OCI-LY1 (cell line): ENCODE results near the gene DNAH1.

Source experiments
- H2AFZ ChIP-seq: fragments of 200-600 bp; sonication (generic), shearing (Covaris generic); 2 replicates; pipeline ENCODE4 v1.6.0; 2014; ENCODE audit warnings: antibody characterized with exemption, mild to moderate bottlenecking, low read length
- H3F3A ChIP-seq: fragments of 200-600 bp; sonication (generic), shearing (Covaris generic); 2 replicates; pipeline ENCODE4 v1.6.0; 2014; ENCODE audit warnings: mild to moderate bottlenecking, antibody characterized with exemption, low read length, moderate library complexity; ENCODE audit not compliant: insufficient read depth
- H3K27ac ChIP-seq: fragments of 200-600 bp; sonication (generic); 2 replicates; pipeline ENCODE4 v1.5.1; 2014; ENCODE audit warnings: low read length, mixed run types, mild to moderate bottlenecking, low read depth; ENCODE audit not compliant: poor library complexity, severe bottlenecking
- H3K27me3 ChIP-seq: fragments of 200-600 bp; sonication (generic); 2 replicates; pipeline ENCODE4 v1.6.0; 2014; ENCODE audit warnings: antibody characterized with exemption, mild to moderate bottlenecking, low read length, moderate library complexity; ENCODE audit not compliant: insufficient read depth
- H3K36me3 ChIP-seq: fragments of 200-600 bp; sonication (generic); 2 replicates; pipeline ENCODE4 v1.6.1; 2014; ENCODE audit warnings: mild to moderate bottlenecking, antibody characterized with exemption, low read length, moderate library complexity, mixed read lengths; ENCODE audit not compliant: insufficient read depth
- H3K4me1 ChIP-seq: fragments of 200-600 bp; sonication (generic); 2 replicates; pipeline ENCODE4 v1.5.1; 2014; ENCODE audit warnings: mild to moderate bottlenecking, low read length, moderate library complexity; ENCODE audit not compliant: insufficient read depth, severe bottlenecking
- H3K4me2 ChIP-seq: fragments of 200-600 bp; sonication (generic), shearing (Covaris generic); 2 replicates; pipeline ENCODE4 v1.6.1; 2014; ENCODE audit warnings: low read length
- H3K4me3 ChIP-seq: fragments of 200-600 bp; sonication (generic); 2 replicates; pipeline ENCODE4 v1.5.1; 2014; ENCODE audit warnings: low read length, low read depth, mild to moderate bottlenecking, mixed read lengths; ENCODE audit not compliant: poor library complexity, severe bottlenecking
- H3K79me2 ChIP-seq: fragments of 200-600 bp; shearing (Covaris generic); 2 replicates; pipeline ENCODE4 v1.6.1; 2016; ENCODE audit warnings: mixed run types, low read length, mixed read lengths; ENCODE audit not compliant: insufficient read depth
- H3K9ac ChIP-seq: fragments of 200-600 bp; sonication (generic), shearing (Covaris generic); 2 replicates; pipeline ENCODE4 v1.6.1; 2014; ENCODE audit warnings: mild to moderate bottlenecking, low read length, mixed read lengths
- H3K9me2 ChIP-seq: fragments of 200-600 bp; sonication (generic), shearing (Covaris generic); 2 replicates; pipeline ENCODE4 v1.6.1; 2014; ENCODE audit warnings: low read depth, mild to moderate bottlenecking, low read length, mixed read lengths
- H3K9me3 ChIP-seq: fragments of 200-600 bp; shearing (Covaris generic); 2 replicates; pipeline ENCODE4 v1.6.1; 2014; ENCODE audit warnings: low read length, mixed read lengths
- H4K20me1 ChIP-seq: fragments of 200-600 bp; sonication (generic), shearing (Covaris generic); 2 replicates; pipeline ENCODE4 v1.6.0; 2016; ENCODE audit warnings: mild to moderate bottlenecking, low read length; ENCODE audit not compliant: insufficient read depth
- CTCF ChIP-seq: fragments of 200-600 bp; sonication (generic), shearing (Covaris generic); IDR thresholded peaks from 2 replicates; pipeline ENCODE4 v1.5.1; 2017; ENCODE audit warnings: mild to moderate bottlenecking, antibody characterized with exemption, low read length, moderate library complexity, mixed read lengths
- EZH2 ChIP-seq: fragments of 200-600 bp; sonication (generic), shearing (Covaris generic); IDR thresholded peaks from 2 replicates; pipeline ENCODE4 v1.8.0; 2017; ENCODE audit warnings: borderline replicate concordance, mixed run types, mild to moderate bottlenecking, antibody characterized with exemption, low read length, moderate library complexity, mixed read lengths

DNAH1 gene

GRCh38 chr3:52402101-52402521 is 86.0 kb downstream of the DNAH1 start:
- no peak overlapping the region for H2AFZ ChIP-seq
- H3K27me3 ChIP-seq = no peaks in the 10 kb centered on the region
- H3K9ac ChIP-seq = no peak overlapping the region
- H3K79me2 ChIP-seq = no peaks in the 10 kb centered on the region
- no peak for TF ChIP-seq CTCF
- no peaks in the 10 kb centered on the region for H3K9me3 ChIP-seq
- peaks cover 65% of the 10 kb centered on the region for H3K36me3 ChIP-seq
- no peaks in the 10 kb centered on the region for H3K4me1 ChIP-seq
- no peak overlapping the region for H3K4me2 ChIP-seq
- no peak overlapping the region for H3K27ac ChIP-seq
- H3K9me2 ChIP-seq = no peaks in the 10 kb centered on the region
- no peaks in the 10 kb centered on the region for H3F3A ChIP-seq
- H3K4me3 ChIP-seq = no peak overlapping the region
- H4K20me1 ChIP-seq = no peaks in the 10 kb centered on the region

- no peak overlapping the region for H3K27ac ChIP-seq
- H3K4me1 ChIP-seq = no peaks in the 10 kb centered on the region
- peaks cover 72% of the 10 kb centered on the region for H3K36me3 ChIP-seq
- no peaks in the 10 kb centered on the region for H3F3A ChIP-seq
- no peaks in the 10 kb centered on the region for H3K9me3 ChIP-seq
- TF ChIP-seq EZH2 (no peak), CTCF (no peak)
- H3K9ac ChIP-seq = no peak overlapping the region
- no peaks in the 10 kb centered on the region for H4K20me1 ChIP-seq
- no peaks in the 10 kb centered on the region for H3K9me2 ChIP-seq
- H2AFZ ChIP-seq = no peak overlapping the region
- H3K4me3 ChIP-seq = no peak overlapping the region
- no peaks in the 10 kb centered on the region for H3K27me3 ChIP-seq
- H3K79me2 ChIP-seq = no peaks in the 10 kb centered on the region
- H3K4me2 ChIP-seq = no peak overlapping the region
Measured at GRCh38 chr3:52402706-52403270, 86.7 kb downstream of the DNAH1 start.

GRCh38 chr3:52403271-52403841 is 87.2 kb downstream of the DNAH1 start:
- H2AFZ ChIP-seq = no peak overlapping the region
- H3K27ac ChIP-seq = no peak overlapping the region
- TF ChIP-seq EZH2 (no peak), CTCF (no peak)
- no peaks in the 10 kb centered on the region for H3K9me2 ChIP-seq
- no peaks in the 10 kb centered on the region for H3K9me3 ChIP-seq
- no peaks in the 10 kb centered on the region for H3F3A ChIP-seq
- peaks cover 2% of the 10 kb centered on the region for H3K4me1 ChIP-seq
- H3K4me2 ChIP-seq = no peak overlapping the region
- H3K36me3 ChIP-seq = peaks cover 77% of the 10 kb centered on the region
- H3K79me2 ChIP-seq = no peaks in the 10 kb centered on the region
- H4K20me1 ChIP-seq = no peaks in the 10 kb centered on the region
- H3K9ac ChIP-seq = no peak overlapping the region
- no peak overlapping the region for H3K4me3 ChIP-seq
- no peaks in the 10 kb centered on the region for H3K27me3 ChIP-seq
